ENCODE measurements around the gene PPP1R1B. TPM values are rescaled to one million over a fixed set of nuclear protein-coding genes. Genes with fewer than 3 reads are reported as not detected.
A peak's percentile ranks its signal among the peaks of the same experiment; 100 is the strongest.

PPP1R1B gene
- total and polyA plus RNA-seq, 9 of the 15 experiments (the other 6 are each of a cell fraction or from before 2014, with no cell fraction given): 0.07 to 0.18 (median 0.10) TPM; not detected in 4

DNA sequence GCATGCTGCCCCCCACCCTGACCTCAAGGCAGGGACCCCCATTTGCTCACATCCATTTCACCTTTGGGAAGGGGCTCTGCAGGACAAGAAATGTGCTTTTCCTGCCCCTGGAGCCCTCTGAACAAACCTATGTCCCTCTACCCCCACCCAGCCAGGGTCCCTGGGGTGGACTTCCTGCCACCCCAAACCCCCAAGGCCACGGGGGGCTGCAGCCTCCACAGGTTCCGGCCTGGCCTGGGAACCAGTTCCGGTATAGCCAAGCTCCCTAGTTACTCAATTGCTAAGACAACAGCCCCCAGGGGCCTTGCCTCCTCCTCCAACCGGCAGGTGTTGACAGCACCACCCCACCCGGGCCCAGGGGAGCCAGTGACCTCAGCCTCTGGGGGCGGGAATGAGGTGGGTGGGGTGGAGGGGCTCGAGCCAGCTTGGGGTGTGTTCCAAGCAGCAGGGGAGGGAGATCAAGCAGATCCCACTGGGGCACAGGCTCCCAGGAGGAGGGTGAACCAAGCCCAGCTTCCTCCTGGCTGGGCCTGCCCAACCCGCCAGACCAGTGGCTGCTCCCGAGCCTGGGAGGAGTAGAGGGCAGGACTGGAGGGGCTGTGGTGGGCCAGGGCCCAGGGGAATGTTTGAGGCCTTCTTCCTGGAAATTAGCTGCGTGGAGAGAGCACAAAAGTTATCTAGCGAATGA is 48.1 kb downstream of the PPP1R1B start:
- WGBS (ENCODE audit: insufficient coverage, low coverage, missing lambda C conversion rate): 22% methylated on average over 11 of the region's 11 CpGs
- Histone ChIP-seq H3K9me3 (replicated peaks; ENCODE audit: control insufficient read depth, insufficient read depth, low read depth, low read length) (no peaks in the 10 kb centered on the region), H2AFZ (ENCODE audit: low read depth, low read length) (peak overlapping the region; percentile 35; the same call in 1 of the 2 replicates), H4K20me1 (replicated peaks; ENCODE audit: control insufficient read depth, insufficient read depth, low read length) (no peaks in the 10 kb centered on the region; the same call in 1 of the 2 replicates), H3K9me1 (ENCODE audit: control insufficient read depth, insufficient read depth, low read length) (no peaks in the 10 kb centered on the region), H3K4me3 (no peak overlapping the region), H3K36me3 (ENCODE audit: control insufficient read depth, insufficient read depth, low read length) (peaks cover 7% of the 10 kb centered on the region; the same call in 2 of the 3 replicates), H3K27me3 (ENCODE audit: control insufficient read depth in 2 of 2, insufficient read depth in 2 of 2, low read length in 2 of 2) (no peaks in the 10 kb centered on the region), H3K4me1 (replicated peaks in 1 of 2; ENCODE audit: control insufficient read depth in 2 of 2, insufficient read depth in 2 of 2, low read length in 2 of 2) (peaks cover 30 to 77% of the 10 kb centered on the region in 2 experiments; a peak in 4 of 5 replicates), H3K9ac (ENCODE audit: insufficient read depth in 1 of 2, low read depth in 2 of 2, low read length in 2 of 2) (peak overlapping the region in 1 of 2 experiments; percentile 88; a peak in 2 of 4 replicates), H3K79me2 (ENCODE audit: control insufficient read depth, insufficient read depth, low read length) (no peaks in the 10 kb centered on the region), H3K27ac (ENCODE audit: extremely low read depth, low read depth, low read length) (peak overlapping the region; percentile 17; the same call in 1 of the 3 replicates), H3K4me2 (ENCODE audit: insufficient read depth, low read length) (no peak overlapping the region)
- intact Hi-C loops (cut with micrococcal nuclease): loop anchor here (5.0 kb wide), 1 partner anchor 77 kb away; no protein-coding TSS in a partner anchor
- BruUV-seq (replicated peaks): no TSS peak
- ATAC-seq: peak; percentile 62
- CTCF ChIA-PET (ENCODE audit: low intra/inter-chr PET ratio): interaction anchor here (0.6 kb wide), 1 partner anchor 66 kb away, joined by 5 read pairs; no protein-coding TSS in a partner anchor
- in situ Hi-C loops (cut with MboI): loop anchor here (5.0 kb wide), 1 partner anchor 53 kb away; no protein-coding TSS in a partner anchor
- POLR2A ChIA-PET: interaction anchor here (0.6 to 1.3 kb wide), 3 partner anchors 11 to 122 kb away, joined by 3 to 4 read pairs (median 4); no protein-coding TSS in a partner anchor
- peak; percentile 69 to 87 (median 79) for DNase-seq (ENCODE audit: extremely low read depth in 1 of 4, low spot score in 3 of 4)
- FAIRE-seq: peak; percentile 15
- no peak for TF ChIP-seq NFYB (IDR thresholded peaks at IDR 0.05; ENCODE audit: extremely low read depth, insufficient read length)
- no peak for TF ChIP-seq ZNF589 (CRISPR knock-in tag; IDR thresholded peaks at IDR 0.05; ENCODE audit: low read depth)
- no peak for TF ChIP-seq JUN (IDR thresholded peaks at IDR 0.05; ENCODE audit: borderline replicate concordance, low read depth, low read length)
- TF ChIP-seq JUN (CRISPR knock-in tag; IDR thresholded peaks at IDR 0.05; ENCODE audit: borderline replicate concordance): no peak
- no peak for TF ChIP-seq PYGO2 (tag; IDR thresholded peaks at IDR 0.05)
- TF ChIP-seq POLR2G (IDR thresholded peaks at IDR 0.05; ENCODE audit: low read depth, low read length): peak; percentile 40; the same call in 1 of the 2 replicates
- TF ChIP-seq, protein P1, sequence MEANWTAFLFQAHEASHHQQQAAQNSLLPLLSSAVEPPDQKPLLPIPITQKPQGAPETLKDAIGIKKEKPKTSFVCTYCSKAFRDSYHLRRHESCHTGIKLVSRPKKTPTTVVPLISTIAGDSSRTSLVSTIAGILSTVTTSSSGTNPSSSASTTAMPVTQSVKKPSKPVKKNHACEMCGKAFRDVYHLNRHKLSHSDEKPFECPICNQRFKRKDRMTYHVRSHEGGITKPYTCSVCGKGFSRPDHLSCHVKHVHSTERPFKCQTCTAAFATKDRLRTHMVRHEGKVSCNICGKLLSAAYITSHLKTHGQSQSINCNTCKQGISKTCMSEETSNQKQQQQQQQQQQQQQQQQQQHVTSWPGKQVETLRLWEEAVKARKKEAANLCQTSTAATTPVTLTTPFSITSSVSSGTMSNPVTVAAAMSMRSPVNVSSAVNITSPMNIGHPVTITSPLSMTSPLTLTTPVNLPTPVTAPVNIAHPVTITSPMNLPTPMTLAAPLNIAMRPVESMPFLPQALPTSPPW (CRISPR knock-in tag; IDR thresholded peaks at IDR 0.05): peak; percentile 53
- no peak for TF ChIP-seq POLR3G (IDR thresholded peaks at IDR 0.05; ENCODE audit: extremely low read depth, insufficient read length, insufficient replicate concordance)
- no peak for TF ChIP-seq ZNF212 (CRISPR knock-in tag; IDR thresholded peaks at IDR 0.05)
- TF ChIP-seq, protein P2, sequence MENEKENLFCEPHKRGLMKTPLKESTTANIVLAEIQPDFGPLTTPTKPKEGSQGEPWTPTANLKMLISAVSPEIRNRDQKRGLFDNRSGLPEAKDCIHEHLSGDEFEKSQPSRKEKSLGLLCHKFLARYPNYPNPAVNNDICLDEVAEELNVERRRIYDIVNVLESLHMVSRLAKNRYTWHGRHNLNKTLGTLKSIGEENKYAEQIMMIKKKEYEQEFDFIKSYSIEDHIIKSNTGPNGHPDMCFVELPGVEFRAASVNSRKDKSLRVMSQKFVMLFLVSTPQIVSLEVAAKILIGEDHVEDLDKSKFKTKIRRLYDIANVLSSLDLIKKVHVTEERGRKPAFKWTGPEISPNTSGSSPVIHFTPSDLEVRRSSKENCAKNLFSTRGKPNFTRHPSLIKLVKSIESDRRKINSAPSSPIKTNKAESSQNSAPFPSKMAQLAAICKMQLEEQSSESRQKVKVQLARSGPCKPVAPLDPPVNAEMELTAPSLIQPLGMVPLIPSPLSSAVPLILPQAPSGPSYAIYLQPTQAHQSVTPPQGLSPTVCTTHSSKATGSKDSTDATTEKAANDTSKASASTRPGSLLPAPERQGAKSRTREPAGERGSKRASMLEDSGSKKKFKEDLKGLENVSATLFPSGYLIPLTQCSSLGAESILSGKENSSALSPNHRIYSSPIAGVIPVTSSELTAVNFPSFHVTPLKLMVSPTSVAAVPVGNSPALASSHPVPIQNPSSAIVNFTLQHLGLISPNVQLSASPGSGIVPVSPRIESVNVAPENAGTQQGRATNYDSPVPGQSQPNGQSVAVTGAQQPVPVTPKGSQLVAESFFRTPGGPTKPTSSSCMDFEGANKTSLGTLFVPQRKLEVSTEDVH (IDR thresholded peaks at IDR 0.05; ENCODE audit: low read depth, partially characterized antibody): no peak
- peak; percentile 69; the same call in 1 of the 2 replicates for TF ChIP-seq ZBTB7A (IDR thresholded peaks at IDR 0.05; ENCODE audit: borderline replicate concordance, control insufficient read depth, low read depth, low read length)
- no peak for TF ChIP-seq ILF3 (IDR thresholded peaks at IDR 0.05; ENCODE audit: borderline replicate concordance)
- no peak for TF ChIP-seq PTBP1 (IDR thresholded peaks at IDR 0.05; ENCODE audit: low read depth, low read length)
- peak; percentile 49 for TF ChIP-seq MEIS2 (IDR thresholded peaks at IDR 0.05; ENCODE audit: partially characterized antibody)
- TF ChIP-seq XRCC3 (IDR thresholded peaks at IDR 0.05): no peak
- TF ChIP-seq EGR1 (conservative IDR thresholded peaks at IDR 0.05): peak; percentile 81
